ENCODE measurements around the gene SCIN. TPM values are rescaled to one million over a fixed set of nuclear protein-coding genes. Genes with fewer than 3 reads are reported as not detected.

The SCIN gene
- total RNA-seq, 4 donors from 2014 or later = 0.32 to 1.0 (median 0.66) TPM

- Histone ChIP-seq H3K4me3 (no peak overlapping the region), H3K4me1 (peaks cover 6 to 19% (median 17%) of the 10 kb centered on the region in 4 donors), H3K27ac (replicated peaks in 1 of 4) (no peak overlapping the region), H3K36me3 (no peaks in the 10 kb centered on the region), H3K27me3 (peaks cover 0 to 37% (median 14%) of the 10 kb centered on the region in 4 donors), H3K9me3 (no peaks in the 10 kb centered on the region)
- no peak for DNase-seq (ENCODE audit: extremely low spot score)
- 44% methylated on average over 2 of the region's 2 CpGs for WGBS
- TF ChIP-seq POLR2AphosphoS5 (IDR thresholded peaks at IDR 0.05) (no peak), POLR2A (IDR thresholded peaks at IDR 0.05; ENCODE audit: low read depth) (no peak), EP300 (IDR thresholded peaks at IDR 0.05) (no peak)
- TF ChIP-seq, protein P1, sequence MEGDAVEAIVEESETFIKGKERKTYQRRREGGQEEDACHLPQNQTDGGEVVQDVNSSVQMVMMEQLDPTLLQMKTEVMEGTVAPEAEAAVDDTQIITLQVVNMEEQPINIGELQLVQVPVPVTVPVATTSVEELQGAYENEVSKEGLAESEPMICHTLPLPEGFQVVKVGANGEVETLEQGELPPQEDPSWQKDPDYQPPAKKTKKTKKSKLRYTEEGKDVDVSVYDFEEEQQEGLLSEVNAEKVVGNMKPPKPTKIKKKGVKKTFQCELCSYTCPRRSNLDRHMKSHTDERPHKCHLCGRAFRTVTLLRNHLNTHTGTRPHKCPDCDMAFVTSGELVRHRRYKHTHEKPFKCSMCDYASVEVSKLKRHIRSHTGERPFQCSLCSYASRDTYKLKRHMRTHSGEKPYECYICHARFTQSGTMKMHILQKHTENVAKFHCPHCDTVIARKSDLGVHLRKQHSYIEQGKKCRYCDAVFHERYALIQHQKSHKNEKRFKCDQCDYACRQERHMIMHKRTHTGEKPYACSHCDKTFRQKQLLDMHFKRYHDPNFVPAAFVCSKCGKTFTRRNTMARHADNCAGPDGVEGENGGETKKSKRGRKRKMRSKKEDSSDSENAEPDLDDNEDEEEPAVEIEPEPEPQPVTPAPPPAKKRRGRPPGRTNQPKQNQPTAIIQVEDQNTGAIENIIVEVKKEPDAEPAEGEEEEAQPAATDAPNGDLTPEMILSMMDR (IDR thresholded peaks at IDR 0.05) = no peak
- intact Hi-C loops (cut with DNase I) = no loop called here
Observed at GRCh38 chr7:12572941-12573575, 2.5 kb downstream of the SCIN start.

DNA sequence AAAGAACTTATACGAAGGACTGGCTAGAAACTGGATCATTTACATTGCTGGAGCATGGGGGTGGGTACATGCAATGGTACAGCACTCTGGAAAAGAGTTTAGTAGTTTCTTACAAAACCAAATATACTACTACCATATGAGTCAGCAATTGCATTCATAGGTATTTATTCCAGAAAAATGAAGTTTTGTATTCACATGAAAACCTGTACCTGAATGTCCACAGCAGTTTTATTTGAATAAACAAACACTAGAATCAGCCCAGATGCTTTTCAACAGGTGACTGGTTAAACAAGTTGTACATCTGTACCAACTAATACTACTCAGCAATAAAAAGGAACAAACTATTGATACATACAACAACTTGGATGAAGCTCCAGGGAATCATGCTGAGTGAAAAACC, 3.4 kb downstream of the SCIN start:
- Histone ChIP-seq H3K27me3 (peaks cover 0 to 29% (median 9%) of the 10 kb centered on the region in 4 donors), H3K9me3 (no peaks in the 10 kb centered on the region), H3K36me3 (no peaks in the 10 kb centered on the region), H3K27ac (replicated peaks in 1 of 4) (no peak overlapping the region), H3K4me1 (peaks cover 6 to 19% (median 17%) of the 10 kb centered on the region in 4 donors), H3K4me3 (no peak overlapping the region)
- no peak for DNase-seq (ENCODE audit: extremely low spot score)
- WGBS = 96% methylated on average over 1 of the region's 1 CpG
- TF ChIP-seq, protein P1 (IDR thresholded peaks at IDR 0.05) = no peak
- TF ChIP-seq POLR2AphosphoS5 (IDR thresholded peaks at IDR 0.05) (no peak), POLR2A (IDR thresholded peaks at IDR 0.05; ENCODE audit: low read depth) (no peak)
- intact Hi-C loops (cut with DNase I) = no loop called here

GRCh38 chr7:12578930-12579640, 8.6 kb downstream of the SCIN start:
- no peak overlapping the region for H3K4me3 ChIP-seq
- no peaks in the 10 kb centered on the region for H3K9me3 ChIP-seq
- intact Hi-C loops (cut with DNase I) = no loop called here
- H3K36me3 ChIP-seq = no peaks in the 10 kb centered on the region
- 82% methylated on average over 8 of the region's 8 CpGs for WGBS
- H3K4me1 ChIP-seq = no peaks in the 10 kb centered on the region
- no peak for DNase-seq (ENCODE audit: extremely low spot score)
- no peak overlapping the region for H3K27ac ChIP-seq (replicated peaks in 1 of 4)
- TF ChIP-seq, protein P1 (IDR thresholded peaks at IDR 0.05) = no peak
- TF ChIP-seq POLR2AphosphoS5 (IDR thresholded peaks at IDR 0.05) = no peak
- H3K27me3 ChIP-seq = no peaks in the 10 kb centered on the region

DNA sequence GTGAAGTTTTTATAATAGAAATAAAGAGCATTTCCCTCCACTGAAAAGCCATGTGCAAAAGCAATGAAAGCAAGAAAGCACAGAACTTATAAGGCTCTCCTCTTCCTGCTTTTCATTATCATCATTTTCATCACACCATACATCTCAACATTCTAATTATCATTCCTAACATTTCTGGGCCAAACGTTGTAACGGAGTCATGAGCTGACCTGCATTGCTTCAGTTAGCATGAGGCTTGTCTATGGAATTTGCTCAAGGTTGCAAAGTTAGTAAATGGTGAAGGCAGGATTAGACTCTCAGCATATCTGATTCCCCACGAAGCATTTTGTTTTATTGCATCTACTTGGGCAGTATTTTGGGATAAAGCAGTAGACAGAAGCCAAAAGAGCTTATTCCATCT, 11.4 kb downstream of the SCIN start:
- Histone ChIP-seq H3K4me1 (no peaks in the 10 kb centered on the region), H3K27me3 (no peaks in the 10 kb centered on the region), H3K4me3 (no peak overlapping the region), H3K9me3 (no peaks in the 10 kb centered on the region), H3K36me3 (no peaks in the 10 kb centered on the region), H3K27ac (replicated peaks in 1 of 4) (no peak overlapping the region)
- WGBS = 57% methylated on average over 3 of the region's 3 CpGs
- TF ChIP-seq EP300 (IDR thresholded peaks at IDR 0.05) (no peak), POLR2AphosphoS5 (IDR thresholded peaks at IDR 0.05) (no peak)
- TF ChIP-seq, protein P1 (IDR thresholded peaks at IDR 0.05) = no peak
- DNase-seq (ENCODE audit: extremely low spot score) = no peak
- intact Hi-C loops (cut with DNase I) = no loop called here

Measured in esophagus muscularis mucosa (tissue), 4 donors.